NCI-H460 (cell line): ENCODE measurements around the gene SBF2. TPM values are rescaled to one million over a fixed set of nuclear protein-coding genes. Genes with fewer than 3 reads are reported as not detected.

Experiments used
- DNase-seq: peaks from one replicate; pipeline ENCODE4 v3.0.0-alpha.2; 2016; ENCODE audit warnings: low read depth; ENCODE audit errors: extremely low read depth
- total RNA-seq: library from RNA; depleted of rRNA; stranded (reverse); fragments of >200 nt; shearing (Covaris generic); gene quantifications from 2 replicates; pipeline ENCODE4 v1.2.3, GENCODE V29; 2014

Gene SBF2
- total RNA-seq, 1 experiment from 2014 or later = 27.2 TPM

GRCh38 chr11:9874466-9874865, 419.6 kb downstream of the SBF2 start:
- DNase-seq = no peak

DNA sequence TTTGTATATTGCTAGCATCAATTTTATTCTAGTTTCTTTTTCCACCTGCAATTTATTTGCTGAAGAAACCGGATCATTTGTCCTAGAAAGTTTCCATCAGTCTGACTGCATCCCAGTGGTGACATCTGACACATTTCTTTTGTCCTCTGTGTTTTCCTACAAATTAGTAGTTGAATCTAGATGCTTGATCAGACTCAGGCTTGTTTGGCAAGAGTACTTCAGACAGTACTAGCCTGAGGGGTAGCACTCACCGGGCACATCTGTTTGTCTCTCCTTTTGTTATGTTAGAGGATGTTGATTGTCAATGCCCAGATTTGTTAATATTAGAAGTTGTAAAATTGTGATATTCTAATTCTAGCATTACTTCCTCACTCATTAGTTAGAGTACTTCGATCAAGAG, 425.4 kb downstream of the SBF2 start:
- DNase-seq = no peak

DNA sequence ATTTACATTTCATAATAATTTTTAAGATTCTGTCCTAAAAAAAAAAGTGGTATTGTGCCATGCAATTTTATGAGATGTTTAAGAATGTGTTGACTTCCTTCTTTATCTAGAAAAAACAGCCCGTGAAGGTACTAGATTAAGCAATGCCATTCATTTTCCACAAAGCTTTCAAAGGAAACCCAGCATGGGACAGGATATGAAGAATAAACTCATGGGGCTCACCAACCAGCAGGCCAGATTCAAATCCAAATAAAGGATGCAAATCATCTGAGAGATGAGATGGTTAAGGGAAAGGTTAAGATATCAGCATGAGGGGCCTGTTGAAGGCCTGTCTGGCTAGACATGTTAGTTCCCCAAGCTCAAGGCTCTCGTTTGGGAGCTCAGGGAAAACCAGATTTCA, 431.0 kb downstream of the SBF2 start:
- no peak for DNase-seq

DNA sequence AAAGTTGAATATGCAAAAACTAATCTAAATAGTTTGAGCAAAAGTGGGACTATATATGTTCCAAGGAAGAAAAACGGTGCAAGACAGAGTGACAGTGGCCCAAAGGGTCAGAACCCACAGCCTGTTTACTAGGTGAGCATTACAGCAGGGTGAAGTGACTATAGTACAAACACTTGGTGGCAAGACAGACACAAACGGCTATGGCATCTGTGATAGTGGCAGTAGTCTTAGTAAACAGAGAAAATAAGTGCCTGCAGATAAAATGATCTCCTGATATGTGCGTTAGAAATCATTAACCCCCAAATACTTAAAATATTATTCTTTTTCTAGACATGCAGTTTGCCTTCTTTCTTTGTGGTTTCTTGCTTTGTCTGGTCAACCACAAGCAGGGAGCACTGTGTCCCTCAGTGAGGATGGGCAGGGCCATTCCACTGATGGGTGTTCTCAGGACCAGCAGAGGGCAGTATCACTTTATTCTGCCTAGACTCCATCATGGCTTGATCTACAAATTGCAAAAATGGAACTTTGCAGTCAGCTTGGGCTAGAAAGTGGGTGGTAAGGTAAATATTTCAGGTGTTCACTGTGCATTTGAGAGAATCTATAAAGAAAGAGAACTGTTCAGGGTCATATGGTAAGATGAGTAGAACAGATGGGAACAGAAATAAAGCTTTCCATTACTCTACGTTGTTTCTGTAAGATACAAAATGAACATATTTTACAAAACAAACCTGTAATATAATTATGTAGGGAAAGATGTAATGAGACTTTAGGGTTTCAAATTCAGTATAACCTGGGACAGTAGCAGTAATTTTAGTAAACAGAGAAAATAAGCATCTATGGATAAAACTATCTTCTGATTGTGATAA, 431.9 kb downstream of the SBF2 start:
- peak; percentile 58 for DNase-seq

- DNase-seq = no peak
Observed at GRCh38 chr11:9859554-9860305, 434.3 kb downstream of the SBF2 start.

GRCh38 chr11:9858822-9859221, 435.2 kb downstream of the SBF2 start:
- no peak for DNase-seq

DNA sequence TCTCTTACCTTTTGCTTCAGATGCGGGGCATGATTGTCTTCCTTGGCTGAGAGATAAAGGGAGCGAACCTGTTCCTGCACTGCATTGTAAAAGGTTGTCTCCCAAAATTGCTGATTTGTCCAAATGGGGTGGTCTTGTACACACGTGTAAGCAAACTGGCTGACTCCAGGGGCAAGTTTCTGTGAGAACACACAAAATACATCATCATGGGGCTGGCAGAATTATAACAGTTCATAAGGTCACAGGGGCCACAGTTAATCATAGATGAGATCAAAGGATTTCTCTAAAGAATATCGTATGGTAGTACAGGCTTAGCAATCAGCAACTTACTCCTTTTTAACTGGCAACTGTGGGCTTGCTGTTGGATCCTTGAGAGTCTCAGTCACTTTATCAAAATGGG, 435.8 kb downstream of the SBF2 start:
- DNase-seq = no peak

GRCh38 chr11:9855579-9856287, 438.3 kb downstream of the SBF2 start:
- no peak for DNase-seq

DNA sequence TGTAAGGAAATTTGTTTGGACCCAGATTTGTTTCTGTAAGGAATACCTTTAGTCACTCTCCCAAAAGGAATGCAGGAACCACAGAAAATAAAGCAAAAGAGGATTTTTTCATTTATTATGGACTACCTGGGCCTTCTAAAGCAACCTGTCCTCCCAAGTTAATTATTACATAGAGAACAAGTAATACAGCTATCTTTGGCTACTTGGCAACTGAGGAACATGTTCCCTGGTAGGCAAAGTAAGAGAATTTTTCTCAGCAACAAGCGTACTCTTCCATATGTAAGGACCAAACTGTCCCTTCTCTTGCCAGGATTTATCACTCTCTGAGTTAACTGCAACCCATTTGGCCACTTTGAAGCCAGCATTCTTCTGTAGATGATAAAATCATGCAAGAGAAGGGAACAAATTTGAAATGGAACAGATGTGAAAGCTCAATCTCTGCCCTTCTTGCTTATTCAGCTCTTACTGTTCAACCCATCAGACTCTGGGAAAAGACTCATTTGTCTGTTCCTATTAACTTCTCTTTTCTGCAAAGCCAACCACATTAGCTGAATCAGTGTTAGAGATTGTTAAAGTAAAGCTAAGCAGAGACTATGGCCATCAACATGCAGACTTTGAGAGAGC, 440.0 kb downstream of the SBF2 start:
- no peak for DNase-seq

DNA sequence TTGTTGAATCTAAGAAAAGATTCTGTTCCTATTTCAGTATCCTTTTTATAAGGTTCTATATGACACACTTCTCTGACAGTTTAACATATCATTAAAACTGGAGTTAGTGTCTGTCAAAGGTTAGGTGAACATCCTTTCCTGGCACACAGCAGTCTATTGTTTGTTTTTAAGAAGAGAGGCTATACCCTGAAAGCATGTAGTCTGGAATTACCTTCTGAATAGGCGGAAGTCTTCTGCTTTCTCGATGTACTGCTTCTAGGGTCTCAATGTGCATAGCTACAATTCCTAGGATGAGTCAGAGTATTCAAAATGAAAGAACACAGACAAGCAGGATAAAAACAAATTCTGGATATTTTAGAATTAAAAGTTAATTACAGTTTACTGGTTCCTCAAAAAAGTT, 441.6 kb downstream of the SBF2 start:
- DNase-seq = no peak

DNA sequence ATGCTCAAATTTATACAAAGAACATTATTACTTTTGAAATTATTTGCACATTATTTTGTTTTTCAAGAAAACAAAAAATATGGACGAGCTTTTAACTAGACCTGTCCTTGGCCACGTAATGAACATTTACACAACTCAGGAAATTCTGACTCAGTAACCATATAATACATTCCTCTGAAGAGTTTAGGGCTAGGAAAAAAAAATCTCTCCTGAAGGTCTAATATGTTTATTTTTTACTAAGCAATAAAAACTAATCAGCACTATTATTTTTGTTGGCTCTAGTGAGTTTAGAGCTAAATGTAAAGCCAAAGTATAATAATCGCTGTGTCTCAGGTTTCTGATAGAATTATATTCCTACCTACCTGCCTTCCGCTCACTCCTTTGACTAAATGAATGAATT, 442.7 kb downstream of the SBF2 start:
- DNase-seq = no peak

GRCh38 chr11:9850224-9850895, 443.7 kb downstream of the SBF2 start:
- no peak for DNase-seq

- no peak for DNase-seq
Observed at GRCh38 chr11:9849389-9849788, 444.6 kb downstream of the SBF2 start.

- no peak for DNase-seq
Observed at GRCh38 chr11:9847636-9848035, 446.4 kb downstream of the SBF2 start.

DNA sequence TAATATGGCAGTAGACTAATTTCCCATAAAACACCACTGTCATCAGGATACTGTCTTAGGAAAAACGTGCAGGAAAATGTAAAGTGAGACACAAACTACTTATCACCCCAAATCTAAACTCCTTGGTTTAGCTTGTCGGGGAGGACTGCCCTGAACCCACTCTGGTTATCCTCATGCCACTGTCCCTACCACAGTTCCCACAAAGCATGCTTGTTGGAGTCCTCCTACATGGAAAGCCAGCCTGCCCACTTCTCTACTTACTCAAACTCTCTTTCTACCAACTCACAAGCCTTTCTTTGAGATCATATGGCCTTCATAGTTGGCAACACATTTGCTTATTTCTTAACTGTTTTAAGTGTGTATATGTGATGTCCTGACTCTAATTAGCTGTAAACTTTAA, 451.1 kb downstream of the SBF2 start:
- DNase-seq = no peak

- no peak for DNase-seq
Observed at GRCh38 chr11:9840460-9841004, 453.5 kb downstream of the SBF2 start.

DNA sequence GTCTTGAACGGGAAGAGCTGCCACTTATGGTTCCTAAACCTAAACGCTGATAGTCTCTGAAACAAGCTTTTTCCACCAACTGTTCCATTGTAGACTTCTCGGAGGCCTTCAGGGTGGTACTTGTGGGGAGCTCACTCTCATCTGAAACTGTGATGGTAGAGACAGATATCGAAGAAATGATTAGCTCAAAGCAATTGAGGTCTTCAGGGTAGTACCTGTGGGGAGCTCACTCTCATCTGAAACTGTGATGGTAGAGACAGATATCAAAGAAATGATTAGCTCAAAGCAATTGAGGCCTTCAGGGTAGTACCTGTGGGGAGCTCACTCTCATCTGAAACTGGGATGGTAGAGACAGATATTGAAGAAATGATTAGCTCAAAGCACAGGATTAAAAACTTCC, 454.5 kb downstream of the SBF2 start:
- DNase-seq = no peak

DNA sequence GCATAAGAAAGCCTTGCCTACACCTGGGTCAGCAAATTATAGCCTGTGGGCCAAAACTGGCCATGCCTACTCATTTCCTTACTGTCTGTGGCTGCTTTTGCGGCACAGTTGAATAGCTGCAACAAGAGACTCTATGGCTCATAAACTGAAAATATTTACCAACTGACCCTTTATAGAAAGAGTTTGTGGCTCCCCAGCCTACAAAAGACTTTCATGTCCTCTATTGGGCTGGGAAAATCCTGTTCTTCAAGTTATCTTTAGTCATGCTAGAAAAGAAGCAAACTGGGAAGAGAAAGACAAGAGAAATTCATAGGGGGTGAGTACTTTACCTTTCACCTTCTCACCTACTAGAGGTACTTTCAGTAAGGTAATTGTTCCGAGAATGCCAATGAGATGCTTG, 455.1 kb downstream of the SBF2 start:
- DNase-seq = no peak

- no peak for DNase-seq
Observed at GRCh38 chr11:9838229-9838628, 455.8 kb downstream of the SBF2 start.

DNA sequence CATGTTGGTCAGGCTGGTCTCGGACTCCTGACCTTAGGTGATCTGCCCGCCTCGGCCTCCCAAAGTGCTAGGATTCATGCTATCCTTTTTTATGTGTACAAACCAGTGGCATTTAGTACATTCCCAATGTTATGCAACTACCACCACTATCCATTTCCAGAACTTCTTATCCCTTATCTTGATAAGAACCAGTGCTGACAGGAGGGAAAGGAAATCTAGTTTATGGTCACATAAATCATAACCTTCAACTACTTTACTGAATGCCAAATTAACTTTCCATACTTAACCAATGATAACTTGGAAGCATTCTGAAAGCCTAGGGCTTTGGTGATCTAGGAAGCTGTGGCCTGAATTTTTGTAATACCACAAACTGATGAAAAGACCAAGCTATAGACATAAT, 459.7 kb downstream of the SBF2 start:
- DNase-seq = no peak
